ENCODE measurements around the gene SNAP47.

Gene SNAP47

DNA sequence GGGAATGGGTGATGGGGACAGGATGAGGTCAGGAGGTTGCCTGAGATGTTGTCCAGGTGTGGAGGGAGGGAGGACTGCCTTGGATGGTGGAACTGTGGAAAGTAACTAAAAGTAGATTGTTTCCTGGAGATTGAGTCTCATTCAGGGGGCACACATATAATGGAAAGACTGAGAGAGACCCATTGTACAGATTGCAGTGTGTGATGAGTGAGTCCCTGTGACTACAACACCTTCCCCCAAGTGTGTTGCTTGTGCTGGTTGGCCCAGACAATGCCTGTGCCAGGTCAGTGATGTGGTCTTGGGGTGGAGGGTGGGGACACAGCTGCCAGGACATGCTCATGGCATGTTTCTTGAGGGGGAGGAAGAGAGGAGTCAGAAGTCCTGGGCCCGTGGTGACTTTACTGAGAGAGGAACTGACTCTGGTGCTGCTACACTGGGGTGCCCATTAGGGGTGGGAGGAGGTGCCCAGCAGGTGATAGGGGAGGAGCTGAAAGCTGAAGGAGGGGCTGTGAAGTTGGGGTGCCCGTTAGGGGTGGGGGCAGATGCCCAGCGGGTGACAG lies 5.2 kb downstream of the SNAP47 start:
- in situ Hi-C loops (cut with HindIII; ENCODE audit: low pct_ligation_motif_present, low sequenced_read_pairs): no loop called here
- no peaks in the 10 kb centered on the region for H3K27me3 ChIP-seq (replicated peaks)
- H3K36me3 ChIP-seq (replicated peaks): no peaks in the 10 kb centered on the region
- H3K4me3 ChIP-seq (ENCODE audit: low read depth, low read length): no peak overlapping the region
- no peak overlapping the region for H3K27ac ChIP-seq
- TF ChIP-seq, protein P1, sequence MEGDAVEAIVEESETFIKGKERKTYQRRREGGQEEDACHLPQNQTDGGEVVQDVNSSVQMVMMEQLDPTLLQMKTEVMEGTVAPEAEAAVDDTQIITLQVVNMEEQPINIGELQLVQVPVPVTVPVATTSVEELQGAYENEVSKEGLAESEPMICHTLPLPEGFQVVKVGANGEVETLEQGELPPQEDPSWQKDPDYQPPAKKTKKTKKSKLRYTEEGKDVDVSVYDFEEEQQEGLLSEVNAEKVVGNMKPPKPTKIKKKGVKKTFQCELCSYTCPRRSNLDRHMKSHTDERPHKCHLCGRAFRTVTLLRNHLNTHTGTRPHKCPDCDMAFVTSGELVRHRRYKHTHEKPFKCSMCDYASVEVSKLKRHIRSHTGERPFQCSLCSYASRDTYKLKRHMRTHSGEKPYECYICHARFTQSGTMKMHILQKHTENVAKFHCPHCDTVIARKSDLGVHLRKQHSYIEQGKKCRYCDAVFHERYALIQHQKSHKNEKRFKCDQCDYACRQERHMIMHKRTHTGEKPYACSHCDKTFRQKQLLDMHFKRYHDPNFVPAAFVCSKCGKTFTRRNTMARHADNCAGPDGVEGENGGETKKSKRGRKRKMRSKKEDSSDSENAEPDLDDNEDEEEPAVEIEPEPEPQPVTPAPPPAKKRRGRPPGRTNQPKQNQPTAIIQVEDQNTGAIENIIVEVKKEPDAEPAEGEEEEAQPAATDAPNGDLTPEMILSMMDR (IDR thresholded peaks at IDR 0.05; ENCODE audit: low read depth, low read length, missing control alignments): no peak
- DNase-seq: no peak

DNA sequence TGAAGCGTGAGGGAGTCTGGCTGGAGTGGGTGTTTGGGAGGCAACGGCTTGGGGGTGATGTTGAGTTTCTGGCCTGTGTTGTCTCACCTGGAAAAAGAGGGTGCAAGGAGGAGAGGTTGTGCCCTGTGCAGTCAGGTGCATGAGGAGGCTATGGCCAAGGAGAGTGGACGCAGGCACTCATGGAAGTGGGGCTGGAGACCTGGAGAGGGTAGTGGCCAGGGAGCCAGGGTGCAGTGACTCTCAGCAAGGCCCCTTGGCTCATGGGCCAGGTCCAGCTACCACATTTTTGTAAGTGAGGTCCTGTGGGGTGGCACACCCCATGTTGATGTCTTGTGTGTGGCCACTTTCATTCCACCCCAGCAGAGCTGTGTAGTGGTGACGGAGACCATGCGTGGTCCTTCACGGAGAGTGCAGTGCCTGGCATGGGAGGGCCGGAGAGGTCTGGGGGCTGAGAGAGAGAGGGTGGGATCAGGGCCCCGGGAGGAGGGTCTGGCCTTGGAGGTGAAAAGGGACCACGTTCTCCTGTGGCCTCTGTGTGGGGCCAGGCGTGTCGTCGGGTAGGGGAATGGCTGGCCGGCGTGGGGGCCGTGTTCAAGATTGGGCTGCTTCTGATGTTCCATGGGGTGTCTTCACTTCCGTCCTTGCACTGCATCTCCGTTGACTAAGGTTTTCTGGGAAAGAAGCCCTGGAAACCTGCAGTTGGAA lies 6.1 kb downstream of the SNAP47 start:
- in situ Hi-C loops (cut with HindIII; ENCODE audit: low pct_ligation_motif_present, low sequenced_read_pairs): no loop called here
- Histone ChIP-seq H3K27ac (no peak overlapping the region), H3K4me3 (ENCODE audit: low read depth, low read length) (no peak overlapping the region), H3K36me3 (replicated peaks) (no peaks in the 10 kb centered on the region), H3K27me3 (replicated peaks) (no peaks in the 10 kb centered on the region)
- DNase-seq: no peak
- TF ChIP-seq, protein P1 (IDR thresholded peaks at IDR 0.05; ENCODE audit: low read depth, low read length, missing control alignments): no peak

DNA sequence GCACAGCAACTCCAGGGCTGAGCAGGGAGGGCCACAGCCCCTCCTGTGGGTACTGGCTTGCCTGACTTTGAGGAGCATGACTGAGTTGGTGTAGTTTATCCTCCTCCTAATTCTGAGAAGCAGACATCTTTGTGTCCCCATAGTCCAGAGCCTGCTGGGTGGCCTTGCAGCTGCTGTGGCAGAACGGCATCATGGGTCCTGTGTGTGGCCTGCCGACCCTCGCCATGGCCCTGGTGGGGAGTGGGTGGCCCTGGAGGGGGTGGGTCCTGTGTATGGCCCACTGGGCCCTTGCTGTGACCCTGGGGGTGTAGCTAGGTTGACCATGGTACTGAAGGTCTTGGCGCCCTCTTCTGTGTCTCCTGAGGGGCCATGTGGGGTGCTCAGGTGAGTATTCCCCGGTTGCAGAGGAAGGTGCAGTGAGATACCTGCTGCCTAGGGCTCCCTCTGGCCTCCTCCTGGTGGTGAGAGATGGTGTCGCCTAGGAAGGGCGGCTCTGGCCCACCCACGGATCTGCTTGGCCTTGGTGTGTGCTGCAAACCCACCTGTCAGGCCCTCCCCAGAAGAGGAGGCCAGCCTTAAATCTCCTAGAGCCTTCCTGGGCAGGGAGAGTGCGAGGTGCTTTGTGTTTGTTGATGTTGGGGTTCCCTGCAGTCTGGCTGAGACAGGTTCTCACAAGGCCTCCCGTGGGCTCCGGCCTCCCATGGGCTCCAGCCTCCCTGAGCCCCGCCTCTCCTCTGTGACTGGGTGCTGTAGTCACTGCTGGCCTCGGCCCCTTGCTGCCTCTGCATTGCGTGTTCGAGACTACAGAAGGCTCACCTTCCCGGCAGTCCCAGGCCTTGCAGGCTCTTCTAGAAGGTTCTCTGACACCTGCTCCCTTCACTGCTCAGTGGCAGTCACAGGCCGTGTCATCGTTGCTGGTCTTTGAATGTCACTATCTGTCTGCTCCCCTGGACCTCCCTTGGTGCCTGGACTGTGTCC lies 7.8 kb downstream of the SNAP47 start:
- Histone ChIP-seq H3K4me3 (ENCODE audit: low read depth, low read length) (no peak overlapping the region), H3K27me3 (replicated peaks) (no peaks in the 10 kb centered on the region), H3K27ac (no peak overlapping the region), H3K36me3 (replicated peaks) (no peaks in the 10 kb centered on the region)
- TF ChIP-seq, protein P1 (IDR thresholded peaks at IDR 0.05; ENCODE audit: low read depth, low read length, missing control alignments): no peak
- in situ Hi-C loops (cut with HindIII; ENCODE audit: low pct_ligation_motif_present, low sequenced_read_pairs): no loop called here
- no peak for DNase-seq

DNA sequence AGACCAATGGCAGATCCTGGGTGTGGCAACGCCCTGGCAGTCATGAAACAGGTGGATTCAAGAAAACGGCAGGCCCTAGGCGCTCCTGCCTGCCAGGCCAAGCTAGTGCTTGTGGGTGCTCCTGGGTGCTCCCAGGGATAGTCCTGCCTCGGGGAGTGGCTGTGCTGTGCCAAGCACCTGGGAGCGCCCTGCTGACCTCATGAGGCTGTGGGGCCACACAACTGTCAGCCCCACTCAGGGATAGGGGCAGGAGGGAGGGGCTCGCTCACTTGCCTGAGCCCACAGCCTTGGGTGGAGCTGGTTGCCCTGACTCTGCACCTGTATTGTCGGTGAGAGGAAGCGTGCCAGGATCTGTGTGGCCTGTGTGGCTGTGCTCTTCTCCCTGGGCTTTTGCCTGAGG lies 9.4 kb downstream of the SNAP47 start:
- TF ChIP-seq, protein P1 (IDR thresholded peaks at IDR 0.05; ENCODE audit: low read depth, low read length, missing control alignments): no peak
- Histone ChIP-seq H3K4me3 (ENCODE audit: low read depth, low read length) (no peak overlapping the region), H3K27ac (no peak overlapping the region), H3K27me3 (replicated peaks) (no peaks in the 10 kb centered on the region), H3K36me3 (replicated peaks) (no peaks in the 10 kb centered on the region)
- DNase-seq: no peak
- in situ Hi-C loops (cut with HindIII; ENCODE audit: low pct_ligation_motif_present, low sequenced_read_pairs): no loop called here

DNA sequence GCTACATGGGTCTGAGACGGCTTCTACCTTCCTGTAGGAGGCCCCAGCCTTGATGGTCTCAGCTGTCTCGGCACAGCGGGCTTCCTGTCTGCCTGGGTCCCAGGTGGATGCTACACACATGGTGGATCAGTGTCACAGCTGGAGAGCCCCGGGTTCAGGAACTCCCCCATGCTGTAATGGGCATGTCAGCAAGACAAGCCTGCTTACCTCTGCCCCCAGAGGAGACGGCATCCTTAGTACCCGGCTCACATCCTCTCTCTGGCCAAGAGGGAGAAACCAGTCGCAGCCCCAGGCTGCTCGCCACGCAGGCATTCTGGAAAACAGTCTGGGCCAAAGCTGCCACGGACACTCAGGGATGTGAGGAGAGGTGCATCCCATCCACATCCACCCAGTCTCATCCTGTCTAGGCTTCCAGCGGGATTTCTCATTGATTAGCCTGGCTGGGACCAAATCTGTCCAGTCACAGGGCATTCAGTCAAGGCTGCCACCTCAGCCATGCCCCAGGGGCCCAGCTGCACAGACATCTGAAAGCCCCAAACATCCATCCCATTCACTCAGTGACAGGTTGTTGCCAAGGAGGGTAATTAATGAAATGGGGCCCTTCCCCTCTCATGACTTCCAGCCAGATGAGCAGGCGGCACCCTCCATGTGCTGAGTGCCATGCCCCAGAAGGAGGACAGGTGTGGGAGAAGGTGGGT lies 10.5 kb downstream of the SNAP47 start:
- DNase-seq: no peak
- Histone ChIP-seq H3K27ac (no peak overlapping the region), H3K4me3 (ENCODE audit: low read depth, low read length) (no peak overlapping the region), H3K27me3 (replicated peaks) (no peaks in the 10 kb centered on the region), H3K36me3 (replicated peaks) (no peaks in the 10 kb centered on the region)
- TF ChIP-seq, protein P1 (IDR thresholded peaks at IDR 0.05; ENCODE audit: low read depth, low read length, missing control alignments): no peak
- in situ Hi-C loops (cut with HindIII; ENCODE audit: low pct_ligation_motif_present, low sequenced_read_pairs): no loop called here

All from brain microvascular endothelial cell (primary cell).